ENCODE results near the gene PRKAG2. TPM values are rescaled to one million over a fixed set of nuclear protein-coding genes. Genes with fewer than 3 reads are reported as not detected.

PRKAG2 gene
- polyA plus RNA-seq, 4 donors: 6.1 to 38.1 (median 33.6) TPM

GRCh38 chr7:151687523-151688235, 189.2 kb downstream of the PRKAG2 start:
- peak in 1 of 4 donors; percentile 31 for DNase-seq (ENCODE audit: low read depth in 4 of 4, low spot score in 3 of 4)

GRCh38 chr7:151686826-151687225, 190.1 kb downstream of the PRKAG2 start:
- DNase-seq (ENCODE audit: low read depth in 4 of 4, low spot score in 3 of 4): no peak

GRCh38 chr7:151686016-151686766, 190.7 kb downstream of the PRKAG2 start:
- no peak for DNase-seq (ENCODE audit: low read depth in 4 of 4, low spot score in 3 of 4)

GRCh38 chr7:151684408-151685175, 192.3 kb downstream of the PRKAG2 start:
- no peak for DNase-seq (ENCODE audit: low read depth in 4 of 4, low spot score in 3 of 4)

GRCh38 chr7:151683615-151684407, 193.1 kb downstream of the PRKAG2 start:
- no peak for DNase-seq (ENCODE audit: low read depth in 4 of 4, low spot score in 3 of 4)

GRCh38 chr7:151682831-151683614, 193.9 kb downstream of the PRKAG2 start:
- DNase-seq (ENCODE audit: low read depth in 4 of 4, low spot score in 3 of 4): no peak

GRCh38 chr7:151681726-151682125, 195.2 kb downstream of the PRKAG2 start:
- DNase-seq (ENCODE audit: low read depth in 4 of 4, low spot score in 3 of 4): no peak

GRCh38 chr7:151680810-151681209, 196.1 kb downstream of the PRKAG2 start:
- no peak for DNase-seq (ENCODE audit: low read depth in 4 of 4, low spot score in 3 of 4)

- DNase-seq (ENCODE audit: low read depth in 4 of 4, low spot score in 3 of 4): no peak
Observed at GRCh38 chr7:151679881-151680612, 196.9 kb downstream of the PRKAG2 start.

- no peak for DNase-seq (ENCODE audit: low read depth in 4 of 4, low spot score in 3 of 4)
Observed at GRCh38 chr7:151679071-151679708, 197.7 kb downstream of the PRKAG2 start.

- no peak for DNase-seq (ENCODE audit: low read depth in 4 of 4, low spot score in 3 of 4)
Observed at GRCh38 chr7:151678227-151678604, 198.7 kb downstream of the PRKAG2 start.

- DNase-seq (ENCODE audit: low read depth in 4 of 4, low spot score in 3 of 4): no peak
Observed at GRCh38 chr7:151677581-151678226, 199.2 kb downstream of the PRKAG2 start.

- no peak for DNase-seq (ENCODE audit: low read depth in 4 of 4, low spot score in 3 of 4)
Observed at GRCh38 chr7:151676759-151677158, 200.2 kb downstream of the PRKAG2 start.

GRCh38 chr7:151675196-151675920, 201.6 kb downstream of the PRKAG2 start:
- no peak for DNase-seq (ENCODE audit: low read depth in 4 of 4, low spot score in 3 of 4)

- no peak for DNase-seq (ENCODE audit: low read depth in 4 of 4, low spot score in 3 of 4)
Observed at GRCh38 chr7:151674161-151674920, 202.6 kb downstream of the PRKAG2 start.

- no peak for DNase-seq (ENCODE audit: low read depth in 4 of 4, low spot score in 3 of 4)
Observed at GRCh38 chr7:151673216-151673615, 203.7 kb downstream of the PRKAG2 start.

- DNase-seq (ENCODE audit: low read depth in 4 of 4, low spot score in 3 of 4): no peak
Observed at GRCh38 chr7:151672716-151673115, 204.2 kb downstream of the PRKAG2 start.

Data from left renal pelvis (tissue), 4 donors.